HepG2 (cell line): ENCODE data around the gene CAMK2D.

Experiments used
- CTCF ChIP-seq: sonication (generic); formaldehyde crosslinking; IDR thresholded peaks from 2 replicates; pipeline ENCODE4 v1.5.0; 2020; ENCODE audit warnings: mild to moderate bottlenecking, missing genetic modification reagents, moderate library complexity
- HIVEP1 ChIP-seq: sonication (generic); formaldehyde crosslinking; IDR thresholded peaks from 2 replicates; pipeline ENCODE4 v1.4.0; 2020; ENCODE audit warnings: mild to moderate bottlenecking, missing genetic modification reagents
- POLR2A ChIP-seq, 2 experiments: IDR thresholded peaks; 2 replicates each; pipeline ENCODE4 v1.6.1; 2011; ENCODE audit warnings: low read depth in 2 of 2, low read length in 2 of 2, mild to moderate bottlenecking in 1 of 2, moderate library complexity in 1 of 2; ENCODE audit not compliant: insufficient read depth in 1 of 2
- SRSF1 ChIP-seq: fragments of 200-400 bp; formaldehyde crosslinking; optimal IDR thresholded peaks from 2 replicates; pipeline ENCODE3; 2017; ENCODE audit warnings: mild to moderate bottlenecking, low read depth, low read length, moderate library complexity
- TCF7L2 ChIP-seq: IDR thresholded peaks from 2 replicates; pipeline ENCODE4 v1.6.1; 2011; ENCODE audit warnings: mild to moderate bottlenecking, low read depth, low read length, moderate library complexity
- ZNF569 ChIP-seq: sonication (generic); formaldehyde crosslinking; IDR thresholded peaks from 2 replicates; pipeline ENCODE4 v1.5.0; 2020; ENCODE audit warnings: mild to moderate bottlenecking, missing genetic modification reagents, moderate library complexity, borderline replicate concordance
- ZNF644 ChIP-seq: IDR thresholded peaks from 2 replicates; pipeline ENCODE4 v1.6.1; 2016; ENCODE audit warnings: low read depth
- TF ChIP-seq, protein P1 (sequence below): sonication (generic); formaldehyde crosslinking; IDR thresholded peaks from 2 replicates; pipeline ENCODE4 v1.8.0; 2022; ENCODE audit warnings: mild to moderate bottlenecking, missing genetic modification reagents, borderline replicate concordance
- TF ChIP-seq, protein P2 (sequence below): IDR thresholded peaks from 2 replicates; pipeline ENCODE4 v1.6.1; 2016; ENCODE audit warnings: low read depth, borderline replicate concordance
- TF ChIP-seq, protein P3 (sequence below): sonication (generic); formaldehyde crosslinking; IDR thresholded peaks from 2 replicates; pipeline ENCODE4 v1.4.0; 2020; ENCODE audit warnings: missing genetic modification reagents; ENCODE audit errors: not compliant biosample characterization

DNA sequence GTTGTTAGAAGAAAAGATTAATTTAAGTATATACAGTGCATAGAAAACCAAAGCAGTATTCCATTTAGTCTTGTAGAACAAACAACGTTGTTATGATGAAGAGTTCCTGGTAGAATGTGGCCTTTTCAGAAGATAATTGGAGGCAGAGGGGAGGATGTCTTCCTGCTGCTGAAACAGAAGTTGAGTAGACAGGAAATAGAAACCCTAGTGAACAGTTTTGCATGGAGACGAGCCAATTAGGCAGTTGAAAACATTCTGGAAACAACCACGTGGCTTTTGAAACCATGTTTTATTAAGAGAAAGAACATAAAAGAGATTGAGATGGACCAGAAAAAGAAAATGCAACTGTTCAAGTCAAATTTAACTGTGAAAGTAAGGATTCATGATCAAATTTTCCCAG is 325.2 kb downstream of the CAMK2D start:
- TF ChIP-seq, protein P1, sequence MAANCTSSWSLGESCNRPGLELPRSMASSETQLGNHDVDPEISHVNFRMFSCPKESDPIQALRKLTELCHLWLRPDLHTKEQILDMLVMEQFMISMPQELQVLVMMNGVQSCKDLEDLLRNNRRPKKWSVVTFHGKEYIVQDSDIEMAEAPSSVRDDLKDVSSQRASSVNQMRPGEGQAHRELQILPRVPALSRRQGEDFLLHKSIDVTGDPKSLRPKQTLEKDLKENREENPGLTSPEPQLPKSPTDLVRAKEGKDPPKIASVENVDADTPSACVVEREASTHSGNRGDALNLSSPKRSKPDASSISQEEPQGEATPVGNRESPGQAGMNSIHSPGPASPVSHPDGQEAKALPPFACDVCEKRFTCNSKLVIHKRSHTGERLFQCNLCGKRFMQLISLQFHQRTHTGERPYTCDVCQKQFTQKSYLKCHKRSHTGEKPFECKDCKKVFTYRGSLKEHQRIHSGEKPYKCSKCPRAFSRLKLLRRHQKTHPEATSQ = no peak
- no peak for TF ChIP-seq SRSF1
- TF ChIP-seq HIVEP1 (CRISPR knock-in tag) = no peak
- TF ChIP-seq, protein P2, sequence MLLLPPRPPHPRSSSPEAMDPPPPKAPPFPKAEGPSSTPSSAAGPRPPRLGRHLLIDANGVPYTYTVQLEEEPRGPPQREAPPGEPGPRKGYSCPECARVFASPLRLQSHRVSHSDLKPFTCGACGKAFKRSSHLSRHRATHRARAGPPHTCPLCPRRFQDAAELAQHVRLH = no peak
- TF ChIP-seq, protein P3, sequence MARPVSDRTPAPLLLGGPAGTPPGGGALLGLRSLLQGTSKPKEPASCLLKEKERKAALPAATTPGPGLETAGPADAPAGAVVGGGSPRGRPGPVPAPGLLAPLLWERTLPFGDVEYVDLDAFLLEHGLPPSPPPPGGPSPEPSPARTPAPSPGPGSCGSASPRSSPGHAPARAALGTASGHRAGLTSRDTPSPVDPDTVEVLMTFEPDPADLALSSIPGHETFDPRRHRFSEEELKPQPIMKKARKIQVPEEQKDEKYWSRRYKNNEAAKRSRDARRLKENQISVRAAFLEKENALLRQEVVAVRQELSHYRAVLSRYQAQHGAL (CRISPR knock-in tag) = no peak
- no peak for TF ChIP-seq CTCF (CRISPR knock-in tag)
- no peak for TF ChIP-seq ZNF644 (CRISPR knock-in tag)
- TF ChIP-seq ZNF569 (CRISPR knock-in tag) = no peak
- TF ChIP-seq TCF7L2 = no peak
- TF ChIP-seq POLR2A (IDR thresholded peaks at IDR 0.05; ENCODE audit: insufficient read depth in 1 of 2, low read depth in 2 of 2, low read length in 2 of 2) = no peak
